ENCODE data around the gene SLX4IP.

GRCh38 chr20:10492065-10492464 lies 57.0 kb downstream of the SLX4IP start:
- no peak for TF ChIP-seq CTCF (IDR thresholded peaks at IDR 0.05; ENCODE audit: insufficient read depth, low read length)
- no peak for TF ChIP-seq GABPA (IDR thresholded peaks at IDR 0.05; ENCODE audit: low read depth)
- no peak for TF ChIP-seq POLR2AphosphoS5 (IDR thresholded peaks at IDR 0.05; ENCODE audit: low read depth)
